GM23338 (cell line): ENCODE data around the gene AGPAT3. TPM values are rescaled to one million over a fixed set of nuclear protein-coding genes. Genes with fewer than 3 reads are reported as not detected.

ENCODE experiments used
- ATAC-seq: fragments of 200-7000 bp; cut with Tn5 transposase; 3 replicates; pipeline ENCODE4 v1.9.1; 2020
- DNase-seq: peaks from one replicate; pipeline ENCODE4 v3.0.0-alpha.2; 2015; ENCODE audit warnings: low spot score
- H2AFZ ChIP-seq: fragments of 200-600 bp; sonication (generic); 2 replicates; pipeline ENCODE4 v1.8.0; 2016; ENCODE audit warnings: antibody characterized with exemption, mild to moderate bottlenecking, moderate library complexity
- H3F3A ChIP-seq: fragments of 200-600 bp; sonication (generic); replicated peaks from 2 replicates; pipeline ENCODE4 v1.8.0; 2017; ENCODE audit warnings: antibody characterized with exemption, mixed run types, low read depth
- H3K27ac ChIP-seq: fragments of 200-600 bp; sonication (generic); 2 replicates; pipeline ENCODE4 v1.6.1; 2016; ENCODE audit warnings: low read depth
- H3K27me3 ChIP-seq: fragments of 200-600 bp; sonication (generic); 2 replicates; pipeline ENCODE4 v1.8.0; 2016; ENCODE audit warnings: mild to moderate bottlenecking, mixed run types, moderate library complexity; ENCODE audit not compliant: insufficient read depth
- H3K36me3 ChIP-seq: fragments of 200-600 bp; sonication (generic); 2 replicates; pipeline ENCODE4 v1.8.0; 2016; ENCODE audit warnings: mild to moderate bottlenecking; ENCODE audit not compliant: insufficient read depth
- H3K4me1 ChIP-seq: fragments of 200-600 bp; sonication (generic); 2 replicates; pipeline ENCODE4 v1.8.0; 2016; ENCODE audit warnings: mild to moderate bottlenecking, moderate library complexity; ENCODE audit not compliant: insufficient read depth
- H3K4me2 ChIP-seq: fragments of 200-600 bp; sonication (generic); 2 replicates; pipeline ENCODE4 v1.7.1; 2017; ENCODE audit warnings: mixed run types
- H3K4me3 ChIP-seq: fragments of 200-600 bp; sonication (generic); 2 replicates; pipeline ENCODE4 v1.6.1; 2016; ENCODE audit warnings: mixed run types
- H3K79me2 ChIP-seq: fragments of 200-600 bp; sonication (generic); replicated peaks from 2 replicates; pipeline ENCODE4 v1.8.0; 2017; ENCODE audit warnings: mild to moderate bottlenecking; ENCODE audit not compliant: insufficient read depth
- H3K9me2 ChIP-seq: fragments of 200-600 bp; sonication (generic); 2 replicates; pipeline ENCODE4 v1.8.0; 2017; ENCODE audit not compliant: insufficient read depth
- H4K20me1 ChIP-seq: fragments of 200-600 bp; sonication (generic); replicated peaks from 2 replicates; pipeline ENCODE4 v1.8.0; 2017; ENCODE audit warnings: mild to moderate bottlenecking; ENCODE audit not compliant: insufficient read depth
- H3K27ac Mint-ChIP-seq: 2 replicates; pipeline ENCODE4 v1.8.0; 2020; ENCODE audit warnings: inconsistent platforms, mild to moderate bottlenecking, moderate library complexity, mixed read lengths
- H3K27me3 Mint-ChIP-seq: 3 replicates; pipeline ENCODE4 v1.8.0; 2022; ENCODE audit warnings: low read depth, mild to moderate bottlenecking, moderate library complexity, mixed read lengths, inconsistent platforms; ENCODE audit not compliant: insufficient read depth, poor library complexity
- H3K36me3 Mint-ChIP-seq: 3 replicates; pipeline ENCODE4 v1.8.0; 2021; ENCODE audit warnings: low read depth, mild to moderate bottlenecking, inconsistent platforms, moderate library complexity, mixed read lengths
- H3K4me1 Mint-ChIP-seq: 3 replicates; pipeline ENCODE4 v1.8.0; 2020; ENCODE audit warnings: mild to moderate bottlenecking, inconsistent platforms, mixed read lengths
- H3K4me3 Mint-ChIP-seq: 3 replicates; pipeline ENCODE4 v1.8.0; 2021; ENCODE audit warnings: moderate library complexity, mild to moderate bottlenecking, inconsistent platforms, mixed read lengths
- H3K9me3 Mint-ChIP-seq: 3 replicates; pipeline ENCODE4 v1.8.0; 2020; ENCODE audit warnings: moderate library complexity, mild to moderate bottlenecking, inconsistent platforms, mixed read lengths
- CREB1 ChIP-seq: fragments of 250-450 bp; sonication (Bioruptor Pico); IDR thresholded peaks from 2 replicates; pipeline ENCODE4 v1.5.0; 2020; ENCODE audit warnings: low read depth, mild to moderate bottlenecking, moderate library complexity
- EZH2 ChIP-seq: fragments of 200-600 bp; sonication (generic); IDR thresholded peaks from one replicate; pipeline ENCODE4 v1.8.0; 2017; ENCODE audit warnings: antibody characterized with exemption, mild to moderate bottlenecking, low read depth; ENCODE audit not compliant: unreplicated experiment
- EZH2phosphoT487 ChIP-seq: fragments of 200-600 bp; sonication (generic); IDR thresholded peaks from one replicate; pipeline ENCODE4 v1.8.1; 2018; ENCODE audit warnings: antibody characterized with exemption; ENCODE audit not compliant: unreplicated experiment
- JUNB ChIP-seq: IDR thresholded peaks from one replicate; pipeline ENCODE4 v1.6.1; 2016; ENCODE audit warnings: antibody characterized with exemption; ENCODE audit not compliant: unreplicated experiment
- NANOG ChIP-seq: IDR thresholded peaks from 2 replicates; pipeline ENCODE4 v1.6.1; 2016; ENCODE audit warnings: antibody characterized with exemption, borderline replicate concordance
- POLR2AphosphoS5 ChIP-seq: IDR thresholded peaks from 2 replicates; pipeline ENCODE4 v1.6.1; 2016; ENCODE audit warnings: antibody characterized with exemption, low read depth
- STAT1 ChIP-seq: IDR thresholded peaks from one replicate; pipeline ENCODE4 v1.6.1; 2016; ENCODE audit warnings: antibody characterized with exemption; ENCODE audit not compliant: unreplicated experiment
- ZNF114 ChIP-seq: fragments of 250-450 bp; sonication (Bioruptor Pico); IDR thresholded peaks from 2 replicates; pipeline ENCODE4 v1.5.0; 2020; ENCODE audit warnings: mild to moderate bottlenecking, moderate library complexity
- ZNF331 ChIP-seq: fragments of 250-450 bp; sonication (Bioruptor Pico); IDR thresholded peaks from 2 replicates; pipeline ENCODE4 v1.5.0; 2020; ENCODE audit warnings: low read depth, mild to moderate bottlenecking, moderate library complexity
- polyA plus RNA-seq: library from polyadenylated mRNA; unstranded; fragments of >200 nt; fragmentation: Nextera tagmentation; extraction: Ambion mirVana; gene quantifications from 2 replicates; pipeline ENCODE4 v1.2.1, GENCODE V29; 2016
- total RNA-seq: library from RNA; depleted of rRNA; stranded (reverse); fragments of >200 nt; shearing (Covaris generic); gene quantifications from 2 replicates; pipeline ENCODE4 v1.2.3, GENCODE V29; 2014
- TF ChIP-seq, protein P1 (sequence below), 2 experiments: fragments of 200-600 bp in 1 of 2; sonication (generic) in 1 of 2; conservative IDR thresholded peaks; 2 replicates each; pipeline versions ENCODE4 v1.5.1 to v1.6.1; 2016 to 2017; ENCODE audit warnings: antibody characterized with exemption in 2 of 2, low read depth in 2 of 2, mild to moderate bottlenecking in 2 of 2, moderate library complexity in 1 of 2
- TF ChIP-seq, protein P2 (sequence below): IDR thresholded peaks from one replicate; pipeline ENCODE4 v1.6.1; 2018; ENCODE audit warnings: antibody characterized with exemption; ENCODE audit not compliant: unreplicated experiment

The AGPAT3 gene
- total and polyA plus RNA-seq, 2 experiments from 2014 or later, result 2.1 to 6.1 TPM

DNA sequence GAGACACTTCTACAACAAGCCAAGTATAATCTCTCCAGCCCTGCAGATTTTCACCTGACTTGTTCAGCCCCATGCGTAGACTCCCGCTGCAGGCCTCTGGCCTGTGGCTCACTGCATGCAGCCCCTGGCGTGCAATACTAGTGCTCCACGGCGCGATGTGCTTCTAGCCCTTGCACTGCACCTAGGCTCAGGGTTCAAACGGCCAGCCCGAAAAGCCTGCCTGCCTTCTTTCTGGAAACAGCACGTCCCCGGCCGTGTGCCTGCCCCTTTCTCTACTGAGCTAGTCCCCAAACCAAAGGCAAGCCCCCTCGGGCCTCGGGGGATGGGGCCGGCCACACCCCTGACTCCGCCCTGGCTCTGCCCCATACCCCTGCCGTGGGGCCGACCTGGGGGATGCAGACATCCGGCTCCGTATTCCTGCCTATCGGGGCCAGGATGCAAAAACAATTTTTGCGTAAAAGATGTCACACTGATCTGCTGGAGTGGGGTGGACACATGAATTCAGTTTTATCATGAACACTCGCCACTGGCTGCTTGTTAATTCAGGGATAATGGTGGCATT, 120.7 kb downstream of the AGPAT3 start:
- Histone ChIP-seq H3K9me2 (no peaks in the 10 kb centered on the region), H3K4me2 (peak overlapping the region; percentile 75), H4K20me1 (no peaks in the 10 kb centered on the region), H3K36me3 (no peaks in the 10 kb centered on the region), H3K4me3 (peak overlapping the region; percentile 45), H3K27ac (no peak overlapping the region), H3K27me3 (no peaks in the 10 kb centered on the region), H3K4me1 (no peaks in the 10 kb centered on the region; the same call in 1 of the 2 replicates), H2AFZ (peak overlapping the region; percentile 94), H3K79me2 (no peaks in the 10 kb centered on the region), H3F3A (peaks cover 10% of the 10 kb centered on the region; the same call in 1 of the 2 replicates)
- no peak overlapping the region for H3K27ac Mint-ChIP-seq
- peak; percentile 90 for ATAC-seq
- peak; percentile 70 for DNase-seq
- peaks cover 30% of the 10 kb centered on the region for H3K4me1 Mint-ChIP-seq
- H3K36me3 Mint-ChIP-seq, result no peaks in the 10 kb centered on the region
- TF ChIP-seq POLR2AphosphoS5, result peak; percentile 43; the same call in 1 of the 2 replicates
- no peak for TF ChIP-seq ZNF114 (CRISPR knock-in tag)
- no peaks in the 10 kb centered on the region for H3K9me3 Mint-ChIP-seq
- peak overlapping the region; percentile 70 for H3K4me3 Mint-ChIP-seq
- H3K27me3 Mint-ChIP-seq, result peaks cover 12% of the 10 kb centered on the region

DNA sequence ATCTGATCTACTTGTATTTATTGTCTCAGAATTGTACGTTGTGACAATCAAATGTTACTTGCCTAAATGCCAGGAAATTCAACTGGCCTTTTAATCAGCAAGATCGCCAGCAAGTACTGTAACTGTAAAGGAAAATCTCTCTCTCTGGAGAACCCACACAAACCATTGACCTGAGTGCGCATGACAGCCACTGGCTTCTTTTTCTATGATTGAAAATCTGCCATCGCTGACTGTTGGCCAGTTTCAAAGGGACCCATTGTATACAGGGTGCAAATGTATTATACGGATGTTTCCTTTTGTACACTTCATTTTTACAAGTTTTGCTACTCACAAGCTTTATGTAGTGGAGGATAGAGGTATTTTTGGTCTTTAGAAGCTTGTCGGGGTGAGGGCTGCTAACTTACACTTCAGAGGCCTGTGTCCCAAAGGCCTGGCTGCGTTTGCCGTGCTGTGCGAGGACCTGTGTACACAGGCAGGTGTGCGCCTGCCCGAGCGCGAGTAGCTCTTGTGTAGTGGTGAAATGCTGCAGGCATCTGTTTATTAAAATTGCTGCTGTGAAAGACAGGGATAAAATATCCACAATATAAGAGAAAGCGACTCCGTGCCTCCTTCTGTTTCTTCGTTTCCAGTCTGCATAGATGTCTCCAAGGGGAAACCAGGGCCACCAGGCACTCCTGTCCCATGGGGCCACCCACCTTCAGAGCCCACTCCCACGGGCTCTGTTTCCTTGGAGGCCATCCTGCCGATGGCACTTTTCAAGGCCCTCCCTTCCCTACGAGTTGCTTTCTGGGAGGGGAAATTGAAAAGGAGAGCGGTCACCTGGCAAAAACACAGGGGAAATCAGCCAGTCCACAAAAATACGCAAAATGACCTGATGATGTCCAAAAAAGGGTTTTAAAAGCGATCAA, 121.8 kb downstream of the AGPAT3 start:
- Histone ChIP-seq H2AFZ (peak overlapping the region; percentile 94; the same call in 1 of the 2 replicates), H4K20me1 (no peaks in the 10 kb centered on the region), H3K4me3 (no peak overlapping the region), H3K4me1 (no peaks in the 10 kb centered on the region; the same call in 1 of the 2 replicates), H3K4me2 (no peak overlapping the region), H3K27me3 (no peaks in the 10 kb centered on the region), H3F3A (peaks cover 10% of the 10 kb centered on the region; the same call in 1 of the 2 replicates), H3K9me2 (no peaks in the 10 kb centered on the region), H3K79me2 (no peaks in the 10 kb centered on the region), H3K27ac (no peak overlapping the region), H3K36me3 (no peaks in the 10 kb centered on the region)
- no peak overlapping the region; the same call in 2 of the 3 replicates for H3K4me3 Mint-ChIP-seq
- H3K36me3 Mint-ChIP-seq, result no peaks in the 10 kb centered on the region
- ATAC-seq (no peak), DNase-seq (no peak)
- H3K27ac Mint-ChIP-seq, result no peak overlapping the region
- H3K27me3 Mint-ChIP-seq, result peaks cover 13% of the 10 kb centered on the region
- H3K9me3 Mint-ChIP-seq, result no peaks in the 10 kb centered on the region
- peaks cover 29% of the 10 kb centered on the region for H3K4me1 Mint-ChIP-seq
- TF ChIP-seq, protein P1, sequence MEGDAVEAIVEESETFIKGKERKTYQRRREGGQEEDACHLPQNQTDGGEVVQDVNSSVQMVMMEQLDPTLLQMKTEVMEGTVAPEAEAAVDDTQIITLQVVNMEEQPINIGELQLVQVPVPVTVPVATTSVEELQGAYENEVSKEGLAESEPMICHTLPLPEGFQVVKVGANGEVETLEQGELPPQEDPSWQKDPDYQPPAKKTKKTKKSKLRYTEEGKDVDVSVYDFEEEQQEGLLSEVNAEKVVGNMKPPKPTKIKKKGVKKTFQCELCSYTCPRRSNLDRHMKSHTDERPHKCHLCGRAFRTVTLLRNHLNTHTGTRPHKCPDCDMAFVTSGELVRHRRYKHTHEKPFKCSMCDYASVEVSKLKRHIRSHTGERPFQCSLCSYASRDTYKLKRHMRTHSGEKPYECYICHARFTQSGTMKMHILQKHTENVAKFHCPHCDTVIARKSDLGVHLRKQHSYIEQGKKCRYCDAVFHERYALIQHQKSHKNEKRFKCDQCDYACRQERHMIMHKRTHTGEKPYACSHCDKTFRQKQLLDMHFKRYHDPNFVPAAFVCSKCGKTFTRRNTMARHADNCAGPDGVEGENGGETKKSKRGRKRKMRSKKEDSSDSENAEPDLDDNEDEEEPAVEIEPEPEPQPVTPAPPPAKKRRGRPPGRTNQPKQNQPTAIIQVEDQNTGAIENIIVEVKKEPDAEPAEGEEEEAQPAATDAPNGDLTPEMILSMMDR (conservative IDR thresholded peaks at IDR 0.05; ENCODE audit: low read depth in 2 of 2), result no peak
- TF ChIP-seq, protein P2, sequence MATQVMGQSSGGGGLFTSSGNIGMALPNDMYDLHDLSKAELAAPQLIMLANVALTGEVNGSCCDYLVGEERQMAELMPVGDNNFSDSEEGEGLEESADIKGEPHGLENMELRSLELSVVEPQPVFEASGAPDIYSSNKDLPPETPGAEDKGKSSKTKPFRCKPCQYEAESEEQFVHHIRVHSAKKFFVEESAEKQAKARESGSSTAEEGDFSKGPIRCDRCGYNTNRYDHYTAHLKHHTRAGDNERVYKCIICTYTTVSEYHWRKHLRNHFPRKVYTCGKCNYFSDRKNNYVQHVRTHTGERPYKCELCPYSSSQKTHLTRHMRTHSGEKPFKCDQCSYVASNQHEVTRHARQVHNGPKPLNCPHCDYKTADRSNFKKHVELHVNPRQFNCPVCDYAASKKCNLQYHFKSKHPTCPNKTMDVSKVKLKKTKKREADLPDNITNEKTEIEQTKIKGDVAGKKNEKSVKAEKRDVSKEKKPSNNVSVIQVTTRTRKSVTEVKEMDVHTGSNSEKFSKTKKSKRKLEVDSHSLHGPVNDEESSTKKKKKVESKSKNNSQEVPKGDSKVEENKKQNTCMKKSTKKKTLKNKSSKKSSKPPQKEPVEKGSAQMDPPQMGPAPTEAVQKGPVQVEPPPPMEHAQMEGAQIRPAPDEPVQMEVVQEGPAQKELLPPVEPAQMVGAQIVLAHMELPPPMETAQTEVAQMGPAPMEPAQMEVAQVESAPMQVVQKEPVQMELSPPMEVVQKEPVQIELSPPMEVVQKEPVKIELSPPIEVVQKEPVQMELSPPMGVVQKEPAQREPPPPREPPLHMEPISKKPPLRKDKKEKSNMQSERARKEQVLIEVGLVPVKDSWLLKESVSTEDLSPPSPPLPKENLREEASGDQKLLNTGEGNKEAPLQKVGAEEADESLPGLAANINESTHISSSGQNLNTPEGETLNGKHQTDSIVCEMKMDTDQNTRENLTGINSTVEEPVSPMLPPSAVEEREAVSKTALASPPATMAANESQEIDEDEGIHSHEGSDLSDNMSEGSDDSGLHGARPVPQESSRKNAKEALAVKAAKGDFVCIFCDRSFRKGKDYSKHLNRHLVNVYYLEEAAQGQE, result no peak
- TF ChIP-seq EZH2phosphoT487, result no peak
- no peak for TF ChIP-seq EZH2
- TF ChIP-seq ZNF331 (CRISPR knock-in tag), result no peak
- TF ChIP-seq JUNB, result no peak
- TF ChIP-seq NANOG, result no peak
- TF ChIP-seq POLR2AphosphoS5, result no peak
- no peak for TF ChIP-seq ZNF114 (CRISPR knock-in tag)
- no peak for TF ChIP-seq CREB1
- TF ChIP-seq STAT1, result no peak
